GM12878 (cell line): ENCODE results near the gene EFCAB11. TPM values are rescaled to one million over a fixed set of nuclear protein-coding genes. Genes with fewer than 3 reads are reported as not detected.
"Not testable (repeated sequence)": the region's sequence is repeated elsewhere in the genome, so short reads cannot be mapped to it uniquely, and the experiment has no call there.

Source experiments
- ATAC-seq: fragments of 200-7000 bp; cut with Tn5 transposase; 3 replicates; pipeline ENCODE4 v1.9.1; 2020; ENCODE audit warnings: mild to moderate bottlenecking, moderate library complexity
- BruUV-seq: library from RNA; stranded (reverse); fragments of 400-500 nt; replicated peaks from 2 replicates; lab custom pipeline; 2021; lab: Mats Ljungman, UMichigan
- CTCF ChIA-PET: fragments of 300-600 bp; sonication (Branson Sonifier 250); formaldehyde crosslinking; extraction: SDS; loops from one replicate; lab custom pipeline; 2021; ENCODE audit warnings: inconsistent platforms; lab: Yijun Ruan, JAX
- POLR2A ChIA-PET: fragments of 350-600 bp; formaldehyde crosslinking; extraction: SDS; loops from one replicate; lab custom pipeline; 2021; ENCODE audit warnings: inconsistent platforms; lab: Charles Lee
- RAD21 ChIA-PET: fragments of 300-600 bp; sonication (Branson Sonifier 250); formaldehyde crosslinking; loops from one replicate; lab custom pipeline; 2023; ENCODE audit warnings: antibody characterized with exemption; ENCODE audit not compliant: unreplicated experiment; lab: Charles Lee
- SMC1A ChIA-PET: fragments of 300-600 bp; sonication (Branson Sonifier 250); formaldehyde crosslinking; loops from one replicate; lab custom pipeline; 2023; ENCODE audit not compliant: unreplicated experiment, uncharacterized antibody; lab: Charles Lee
- DNase-seq: peaks from one replicate; pipeline ENCODE4 v3.0.0-alpha.2; 2011; ENCODE audit warnings: low read depth, low spot score
- FAIRE-seq: peaks from 3 replicates; lab custom pipeline; 2011; peaks lifted over from hg19 to GRCh38; lab: Jason Lieb, UNC
- H2AFZ ChIP-seq: 2 replicates; pipeline ENCODE4 v1.6.0; 2011; ENCODE audit warnings: low read depth, low read length, control low read depth; ENCODE audit not compliant: control insufficient read depth
- H3K27ac ChIP-seq: 2 replicates; pipeline ENCODE4 v1.5.1; 2011; ENCODE audit warnings: control low read depth; ENCODE audit not compliant: control insufficient read depth, insufficient read depth
- H3K27me3 ChIP-seq, 2 experiments: replicated peaks in 1 of 2; 2 replicates each; pipeline versions ENCODE4 v1.6.0 to v1.6.1; 2011; ENCODE audit warnings: low read length in 1 of 2; ENCODE audit not compliant: control insufficient read depth in 2 of 2, insufficient read depth in 2 of 2
- H3K36me3 ChIP-seq, 2 experiments: 2 replicates each; pipeline ENCODE4 v1.5.1; 2011; ENCODE audit warnings: low read length in 1 of 2; ENCODE audit not compliant: control insufficient read depth in 2 of 2, insufficient read depth in 2 of 2
- H3K4me1 ChIP-seq: 2 replicates; pipeline ENCODE4 v1.6.1; 2011; ENCODE audit warnings: mild to moderate bottlenecking, low read length, moderate library complexity, mixed read lengths; ENCODE audit not compliant: control insufficient read depth, insufficient read depth
- H3K4me2 ChIP-seq: 2 replicates; pipeline ENCODE4 v1.6.0; 2011; ENCODE audit warnings: control low read depth; ENCODE audit not compliant: control insufficient read depth, insufficient read depth
- H3K4me3 ChIP-seq: fragments of 200-600 bp; sonication (generic); 2 replicates; pipeline ENCODE4 v1.5.1; 2016
- H3K79me2 ChIP-seq: 2 replicates; pipeline ENCODE4 v1.6.0; 2011; ENCODE audit warnings: low read length; ENCODE audit not compliant: control insufficient read depth, insufficient read depth
- H3K9ac ChIP-seq: 2 replicates; pipeline ENCODE4 v1.8.0; 2011; ENCODE audit warnings: low read length, control low read depth, mixed read lengths; ENCODE audit not compliant: control insufficient read depth, insufficient read depth
- H3K9me3 ChIP-seq: replicated peaks from 3 replicates; pipeline ENCODE4 v1.5.1; 2011; ENCODE audit warnings: mild to moderate bottlenecking, low read length; ENCODE audit not compliant: control insufficient read depth, insufficient read depth
- H4K20me1 ChIP-seq: 2 replicates; pipeline ENCODE4 v1.6.0; 2011; ENCODE audit not compliant: control insufficient read depth, insufficient read depth
- CREM ChIP-seq: IDR thresholded peaks from 2 replicates; pipeline ENCODE4 v1.6.1; 2014; ENCODE audit warnings: antibody characterized with exemption, low read depth
- MYC ChIP-seq: IDR thresholded peaks from 2 replicates; pipeline ENCODE4 v1.6.1; 2011; ENCODE audit warnings: mild to moderate bottlenecking, low read length, moderate library complexity, inconsistent platforms; ENCODE audit not compliant: insufficient read depth, insufficient replicate concordance, insufficient read length, severe bottlenecking
- NR2F1 ChIP-seq: fragments of 450-650 bp; conservative IDR thresholded peaks from 2 replicates; pipeline ENCODE4 v1.6.1; 2017; ENCODE audit warnings: mild to moderate bottlenecking
- RCOR1 ChIP-seq: conservative IDR thresholded peaks from 2 replicates; pipeline ENCODE4 v1.6.1; 2012; ENCODE audit warnings: low read depth, low read length, improper control_type of control experiment
- RUNX3 ChIP-seq: IDR thresholded peaks from 2 replicates; pipeline ENCODE4 v1.6.1; 2012; ENCODE audit warnings: low read length, inconsistent platforms
- SRF ChIP-seq, 2 experiments: IDR thresholded peaks; 2 replicates each; pipeline ENCODE4 v1.6.1; 2011; ENCODE audit warnings: low read depth in 2 of 2, low read length in 2 of 2, mild to moderate bottlenecking in 1 of 2, moderate library complexity in 1 of 2
- ZNF274 ChIP-seq: IDR thresholded peaks from one replicate; pipeline ENCODE4 v1.8.0; 2011; ENCODE audit not compliant: insufficient read length, insufficient read depth
- WGBS: methylation state at CpG from one replicate; pipeline ENCODE4 v1.1.6; 2016; ENCODE audit warnings: low lambda C conversion rate; ENCODE audit not compliant: insufficient replicate concordance, insufficient coverage; ENCODE audit errors: missing lambda C conversion rate; 5-methylcytosine and 5-hydroxymethylcytosine counted together
- in situ Hi-C: fragments of 300-500 bp; cut with MboI; formaldehyde crosslinking; loops from 9 replicates; pipeline ENCODE4 v1.14.3; 2018; ENCODE audit warnings: mixed read lengths
- intact Hi-C: fragments of 100-400 bp; cut with micrococcal nuclease; formaldehyde crosslinking; loops from one replicate; pipeline ENCODE4 v1.14.2; 2022; ENCODE audit not compliant: unreplicated experiment
- polyA plus RNA-seq, 11 experiments: library from polyadenylated mRNA; depleted of rRNA in 4 of 11; unstranded in 6 of 11; stranded (reverse) in 5 of 11; fragments of >200 nt; fragmentation: Nextera tagmentation in 4 of 11; fragmentation: Illumina TruSeq in 1 of 11; extraction: Ambion mirVana in 4 of 11; extraction: Trizol in 1 of 11; gene quantifications; 1 replicate in 1 of 11; 2 replicates in 10 of 11; pipeline versions ENCODE4 v1.2.1 to v1.2.3, GENCODE V29; 2011 to 2016; ENCODE audit warnings: inconsistent platforms in 2 of 11, missing spikeins in 2 of 11, low read depth in 1 of 11
- total RNA-seq, 4 experiments: library from RNA; depleted of rRNA in 3 of 4; stranded (reverse); fragments of >200 nt in 3 of 4; fragmentation: Illumina TruSeq in 1 of 4; extraction: Trizol in 1 of 4; gene quantifications; 2 replicates each; pipeline versions ENCODE4 v1.2.1 to v1.2.3, GENCODE V29; 2013 to 2021
- TF ChIP-seq, protein P1 (sequence below): fragments of 450-650 bp; IDR thresholded peaks from 2 replicates; pipeline ENCODE4 v1.6.1; 2017; ENCODE audit warnings: mild to moderate bottlenecking, moderate library complexity

Gene EFCAB11
- total and polyA plus RNA-seq, 10 of the 15 experiments (the other 5 are each of a cell fraction or from before 2014, with no cell fraction given) = 8.6 to 37.4 (median 18.0) TPM

DNA sequence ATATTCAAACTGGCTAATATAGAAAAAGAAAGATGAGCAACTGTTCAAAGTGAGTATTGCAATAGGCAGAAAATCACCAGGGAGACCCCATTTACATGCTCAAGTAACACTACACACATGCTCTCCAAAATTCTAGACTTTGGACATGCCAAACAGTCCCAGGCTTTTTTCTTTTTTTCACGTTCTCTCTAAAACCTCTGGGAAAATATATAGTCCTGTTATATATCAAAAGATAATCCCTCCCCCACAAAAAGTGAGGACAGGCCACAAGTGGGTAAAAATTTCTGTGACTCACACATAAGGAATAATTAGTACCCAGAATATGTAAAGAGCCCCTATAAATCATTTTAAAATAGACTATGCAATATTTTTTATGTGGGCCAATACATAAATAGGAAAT is 55.2 kb downstream of the EFCAB11 start:
- 100% methylated on average over 1 of the region's 1 CpG for WGBS

DNA sequence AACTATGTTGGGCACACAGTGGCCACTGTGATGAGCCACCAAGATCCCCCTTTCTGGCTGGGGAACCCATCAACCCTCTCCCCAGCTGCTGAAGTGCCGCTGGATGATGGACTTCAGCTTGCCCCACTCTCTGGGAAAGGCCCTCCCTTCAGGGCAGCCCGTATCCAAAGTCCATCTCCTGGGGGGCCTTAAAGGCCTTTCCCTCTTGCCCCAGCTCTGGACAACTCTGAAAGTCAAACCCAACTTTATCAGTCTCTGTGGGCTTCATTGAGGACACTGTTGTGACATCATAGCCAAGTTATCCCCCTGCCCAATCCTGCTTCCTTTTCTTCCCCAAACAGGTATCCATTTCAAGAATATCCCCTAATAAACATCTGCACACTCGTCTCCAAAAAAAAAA is 61.1 kb downstream of the EFCAB11 start:
- H3K36me3 ChIP-seq, H3K4me3 ChIP-seq, H3K4me1 ChIP-seq, POLR2A ChIA-PET, SMC1A ChIA-PET, CTCF ChIA-PET, H3K79me2 ChIP-seq, H3K4me2 ChIP-seq, in situ Hi-C loops, H4K20me1 ChIP-seq, H3K27me3 ChIP-seq, DNase-seq, H3K9me3 ChIP-seq, ATAC-seq, BruUV-seq, H3K9ac ChIP-seq, H3K27ac ChIP-seq, intact Hi-C loops, H2AFZ ChIP-seq, RAD21 ChIA-PET: not testable (repeated sequence)
- WGBS = 80% methylated on average over 3 of the region's 3 CpGs
- FAIRE-seq = peak; percentile 38

More for the DNA sequence above, 55.2 kb downstream of the EFCAB11 start:
- no peak overlapping the region for H2AFZ ChIP-seq
- intact Hi-C loops (no loop called here), in situ Hi-C loops (no loop called here)
- ChIA-PET SMC1A (interaction anchor here (1.1 to 1.5 kb wide), 2 partner anchors 126 to 718 kb away, joined by 3 read pairs; no protein-coding TSS in a partner anchor), CTCF (interaction anchor here (0.6 to 1.9 kb wide), 7 partner anchors 9 to 1410 kb away, joined by 3 to 5 read pairs (median 3); no protein-coding TSS in a partner anchor), POLR2A (no interaction called here), RAD21 (no interaction called here)
- H3K36me3 ChIP-seq = no peaks in the 10 kb centered on the region
- no peak for ATAC-seq
- TF ChIP-seq NR2F1 (no peak), CREM (no peak), ZNF274 (no peak), SRF (IDR thresholded peaks at IDR 0.05; ENCODE audit: low read depth in 2 of 2, low read length in 2 of 2) (no peak), MYC (no peak), RCOR1 (no peak), RUNX3 (no peak)
- TF ChIP-seq, protein P1, sequence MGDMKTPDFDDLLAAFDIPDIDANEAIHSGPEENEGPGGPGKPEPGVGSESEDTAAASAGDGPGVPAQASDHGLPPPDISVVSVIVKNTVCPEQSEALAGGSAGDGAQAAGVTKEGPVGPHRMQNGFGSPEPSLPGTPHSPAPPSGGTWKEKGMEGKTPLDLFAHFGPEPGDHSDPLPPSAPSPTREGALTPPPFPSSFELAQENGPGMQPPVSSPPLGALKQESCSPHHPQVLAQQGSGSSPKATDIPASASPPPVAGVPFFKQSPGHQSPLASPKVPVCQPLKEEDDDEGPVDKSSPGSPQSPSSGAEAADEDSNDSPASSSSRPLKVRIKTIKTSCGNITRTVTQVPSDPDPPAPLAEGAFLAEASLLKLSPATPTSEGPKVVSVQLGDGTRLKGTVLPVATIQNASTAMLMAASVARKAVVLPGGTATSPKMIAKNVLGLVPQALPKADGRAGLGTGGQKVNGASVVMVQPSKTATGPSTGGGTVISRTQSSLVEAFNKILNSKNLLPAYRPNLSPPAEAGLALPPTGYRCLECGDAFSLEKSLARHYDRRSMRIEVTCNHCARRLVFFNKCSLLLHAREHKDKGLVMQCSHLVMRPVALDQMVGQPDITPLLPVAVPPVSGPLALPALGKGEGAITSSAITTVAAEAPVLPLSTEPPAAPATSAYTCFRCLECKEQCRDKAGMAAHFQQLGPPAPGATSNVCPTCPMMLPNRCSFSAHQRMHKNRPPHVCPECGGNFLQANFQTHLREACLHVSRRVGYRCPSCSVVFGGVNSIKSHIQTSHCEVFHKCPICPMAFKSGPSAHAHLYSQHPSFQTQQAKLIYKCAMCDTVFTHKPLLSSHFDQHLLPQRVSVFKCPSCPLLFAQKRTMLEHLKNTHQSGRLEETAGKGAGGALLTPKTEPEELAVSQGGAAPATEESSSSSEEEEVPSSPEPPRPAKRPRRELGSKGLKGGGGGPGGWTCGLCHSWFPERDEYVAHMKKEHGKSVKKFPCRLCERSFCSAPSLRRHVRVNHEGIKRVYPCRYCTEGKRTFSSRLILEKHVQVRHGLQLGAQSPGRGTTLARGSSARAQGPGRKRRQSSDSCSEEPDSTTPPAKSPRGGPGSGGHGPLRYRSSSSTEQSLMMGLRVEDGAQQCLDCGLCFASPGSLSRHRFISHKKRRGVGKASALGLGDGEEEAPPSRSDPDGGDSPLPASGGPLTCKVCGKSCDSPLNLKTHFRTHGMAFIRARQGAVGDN = no peak
- H3K27me3 ChIP-seq = no peaks in the 10 kb centered on the region
- no peak for FAIRE-seq
- H3K9me3 ChIP-seq = no peaks in the 10 kb centered on the region
- no peak for DNase-seq
- no peak overlapping the region for H3K9ac ChIP-seq
- H3K4me1 ChIP-seq = no peaks in the 10 kb centered on the region
- H3K27ac ChIP-seq = no peak overlapping the region
- no peak overlapping the region for H3K4me3 ChIP-seq
- no peaks in the 10 kb centered on the region for H3K79me2 ChIP-seq
- no peaks in the 10 kb centered on the region for H4K20me1 ChIP-seq
- H3K4me2 ChIP-seq = no peak overlapping the region
- BruUV-seq = no TSS peak
